Uterus (tissue), 4 donors: ENCODE data around the gene L3MBTL1. TPM values are rescaled to one million over a fixed set of nuclear protein-coding genes. Genes with fewer than 3 reads are reported as not detected.

ENCODE experiments used
- DNase-seq, 2 donors: peaks; one replicate each; pipeline ENCODE4 v3.0.0-alpha.2; 2019 to 2020
- H3K27ac ChIP-seq, 2 donors: fragments of 200-600 bp; sonication (generic); 1 replicate in 1 of 2; 2 replicates in 1 of 2; pipeline ENCODE4 v1.5.1; 2016 to 2018
- H3K27me3 ChIP-seq, 2 donors: fragments of 200-600 bp; sonication (generic); one replicate each; pipeline ENCODE4 v1.5.1; 2018 to 2019; ENCODE audit warnings: control low read depth in 1 of 2
- H3K36me3 ChIP-seq, 2 donors: fragments of 200-600 bp; sonication (generic); one replicate each; pipeline ENCODE4 v1.5.1; 2019; ENCODE audit warnings: control low read depth in 1 of 2
- H3K4me1 ChIP-seq, 2 donors: fragments of 200-600 bp; sonication (generic); one replicate each; pipeline ENCODE4 v1.5.1; 2018 to 2019; ENCODE audit warnings: control low read depth in 1 of 2
- H3K4me3 ChIP-seq, 2 donors: fragments of 200-600 bp; sonication (generic); 1 replicate in 1 of 2; 2 replicates in 1 of 2; pipeline ENCODE4 v1.5.1; 2018 to 2019; ENCODE audit warnings: mild to moderate bottlenecking in 1 of 2
- H3K9me3 ChIP-seq, 2 donors: fragments of 200-600 bp; sonication (generic); one replicate each; pipeline ENCODE4 v1.5.1; 2019; ENCODE audit warnings: control low read depth in 1 of 2
- POLR2A ChIP-seq, 2 donors: fragments of 450-650 bp; IDR thresholded peaks; one replicate each; pipeline ENCODE4 v1.6.1; 2016; ENCODE audit warnings: antibody characterized with exemption in 2 of 2, mild to moderate bottlenecking in 1 of 2, moderate library complexity in 1 of 2
- intact Hi-C: fragments of 100-400 bp; cut with DNase I; formaldehyde crosslinking; loops from one replicate; pipeline ENCODE4 v1.15.1; 2023; ENCODE audit warnings: low total_unique reads
- total RNA-seq, 4 donors: library from RNA; depleted of rRNA in 3 of 4; stranded (reverse); fragments of >200 nt in 3 of 4; gene quantifications; one replicate each; pipeline versions ENCODE4 v1.1.0 to v1.2.4, GENCODE V29; 2014 to 2023
- TF ChIP-seq, protein P1 (sequence below), 4 experiments: fragments of 200-600 bp in 2 of 4; fragments of 450-650 bp in 2 of 4; sonication (generic) in 2 of 4; IDR thresholded peaks; one replicate each; pipeline ENCODE4 v1.5.1; 2016 to 2019; ENCODE audit warnings: antibody characterized with exemption in 4 of 4, mild to moderate bottlenecking in 2 of 4, moderate library complexity in 1 of 4
- donor health status: DM: yes; HTN: yes; CAD: no.

The L3MBTL1 gene
- total RNA-seq, 4 donors from 2014 or later: 19.0 to 30.0 (median 27.6) TPM

DNA sequence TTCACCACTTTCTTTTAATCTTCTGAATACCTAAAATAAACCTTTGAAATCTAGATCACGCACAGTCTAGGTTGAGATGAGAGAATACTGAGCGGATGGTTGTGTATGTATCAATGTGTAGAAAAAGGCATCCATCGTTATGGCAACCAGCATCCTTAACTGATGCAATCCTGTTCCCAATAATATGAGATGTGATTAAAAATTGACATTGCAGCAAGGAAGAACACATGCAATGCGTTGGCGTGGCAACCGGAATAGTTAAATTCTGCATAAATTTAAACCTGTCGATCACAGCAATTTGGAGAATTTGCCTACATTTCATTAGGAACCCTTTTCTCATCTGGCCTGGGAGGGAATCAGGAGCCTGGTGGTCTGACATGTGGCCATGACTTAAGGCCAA, 1.3 kb upstream of the L3MBTL1 start:
- peaks cover 0 to 6% of the 10 kb centered on the region in 2 donors for H3K4me1 ChIP-seq

DNA sequence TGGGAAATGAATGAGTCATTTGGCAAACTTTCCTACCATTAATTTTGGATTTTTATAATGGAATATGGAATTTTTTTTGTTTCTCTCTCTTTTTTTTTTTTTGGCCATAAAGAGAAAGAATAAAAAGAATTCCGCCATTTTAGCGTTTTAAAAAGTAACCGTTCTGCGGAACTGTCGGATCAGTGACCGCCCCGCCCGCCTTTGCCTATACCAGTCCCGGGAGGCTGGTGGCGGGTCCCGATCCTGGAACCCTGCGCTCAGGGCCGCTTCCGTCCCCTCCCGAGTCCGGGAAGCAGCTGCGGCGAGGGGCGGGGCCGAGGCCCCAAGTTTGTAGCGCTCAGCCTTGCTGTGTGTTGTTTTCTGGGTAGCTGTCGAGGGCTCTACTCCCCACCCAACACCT, 609 bp downstream of the L3MBTL1 start:
- intact Hi-C loops: no loop called here
- no peak overlapping the region for H3K27ac ChIP-seq
- H3K27me3 ChIP-seq: no peaks in the 10 kb centered on the region
- H3K4me1 ChIP-seq: peaks cover 0 to 6% of the 10 kb centered on the region in 2 donors
- H3K9me3 ChIP-seq: no peaks in the 10 kb centered on the region
- H3K4me3 ChIP-seq: peak overlapping the region; percentile 31 to 51
- TF ChIP-seq POLR2A (IDR thresholded peaks at IDR 0.05): no peak
- TF ChIP-seq, protein P1, sequence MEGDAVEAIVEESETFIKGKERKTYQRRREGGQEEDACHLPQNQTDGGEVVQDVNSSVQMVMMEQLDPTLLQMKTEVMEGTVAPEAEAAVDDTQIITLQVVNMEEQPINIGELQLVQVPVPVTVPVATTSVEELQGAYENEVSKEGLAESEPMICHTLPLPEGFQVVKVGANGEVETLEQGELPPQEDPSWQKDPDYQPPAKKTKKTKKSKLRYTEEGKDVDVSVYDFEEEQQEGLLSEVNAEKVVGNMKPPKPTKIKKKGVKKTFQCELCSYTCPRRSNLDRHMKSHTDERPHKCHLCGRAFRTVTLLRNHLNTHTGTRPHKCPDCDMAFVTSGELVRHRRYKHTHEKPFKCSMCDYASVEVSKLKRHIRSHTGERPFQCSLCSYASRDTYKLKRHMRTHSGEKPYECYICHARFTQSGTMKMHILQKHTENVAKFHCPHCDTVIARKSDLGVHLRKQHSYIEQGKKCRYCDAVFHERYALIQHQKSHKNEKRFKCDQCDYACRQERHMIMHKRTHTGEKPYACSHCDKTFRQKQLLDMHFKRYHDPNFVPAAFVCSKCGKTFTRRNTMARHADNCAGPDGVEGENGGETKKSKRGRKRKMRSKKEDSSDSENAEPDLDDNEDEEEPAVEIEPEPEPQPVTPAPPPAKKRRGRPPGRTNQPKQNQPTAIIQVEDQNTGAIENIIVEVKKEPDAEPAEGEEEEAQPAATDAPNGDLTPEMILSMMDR (IDR thresholded peaks at IDR 0.05): no peak
- DNase-seq: no peak
- H3K36me3 ChIP-seq: no peaks in the 10 kb centered on the region

More for the DNA sequence above, 1.3 kb upstream of the L3MBTL1 start:
- Histone ChIP-seq H3K9me3 (no peaks in the 10 kb centered on the region), H3K27ac (no peak overlapping the region), H3K4me3 (no peak overlapping the region), H3K36me3 (no peaks in the 10 kb centered on the region), H3K27me3 (no peaks in the 10 kb centered on the region)
- intact Hi-C loops: no loop called here
- DNase-seq: no peak
- no peak for TF ChIP-seq POLR2A (IDR thresholded peaks at IDR 0.05)
- TF ChIP-seq, protein P1 (IDR thresholded peaks at IDR 0.05): no peak

DNA sequence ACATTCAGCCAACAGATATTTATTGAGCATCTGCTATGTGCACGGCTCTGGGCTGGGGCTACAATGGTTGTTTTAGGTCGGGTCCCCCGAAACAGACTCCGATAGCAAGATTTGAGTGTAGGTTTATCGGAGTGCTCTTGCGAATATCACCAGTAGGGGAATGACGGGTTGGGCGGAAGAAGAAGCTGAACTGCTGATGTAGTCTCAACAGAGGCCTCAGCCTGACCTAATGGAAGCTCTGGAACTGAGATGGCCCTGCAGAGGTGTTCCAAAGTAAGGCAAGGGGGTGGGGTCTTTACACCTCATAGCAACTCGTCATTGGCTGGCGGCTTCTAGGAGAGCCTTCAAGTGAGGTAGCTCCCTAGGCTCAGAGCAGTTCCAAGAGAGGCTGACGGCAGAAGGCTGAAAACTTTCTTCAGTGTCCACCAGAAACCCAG, 1.1 kb downstream of the L3MBTL1 start:
- Histone ChIP-seq H3K27ac (no peak overlapping the region), H3K4me3 (peak overlapping the region in 1 of 2 donors; percentile 51), H3K9me3 (no peaks in the 10 kb centered on the region), H3K4me1 (peaks cover 0 to 6% of the 10 kb centered on the region in 2 donors), H3K27me3 (no peaks in the 10 kb centered on the region), H3K36me3 (no peaks in the 10 kb centered on the region)
- TF ChIP-seq POLR2A (IDR thresholded peaks at IDR 0.05): no peak
- TF ChIP-seq, protein P1 (IDR thresholded peaks at IDR 0.05): no peak
- no peak for DNase-seq
- intact Hi-C loops: no loop called here

DNA sequence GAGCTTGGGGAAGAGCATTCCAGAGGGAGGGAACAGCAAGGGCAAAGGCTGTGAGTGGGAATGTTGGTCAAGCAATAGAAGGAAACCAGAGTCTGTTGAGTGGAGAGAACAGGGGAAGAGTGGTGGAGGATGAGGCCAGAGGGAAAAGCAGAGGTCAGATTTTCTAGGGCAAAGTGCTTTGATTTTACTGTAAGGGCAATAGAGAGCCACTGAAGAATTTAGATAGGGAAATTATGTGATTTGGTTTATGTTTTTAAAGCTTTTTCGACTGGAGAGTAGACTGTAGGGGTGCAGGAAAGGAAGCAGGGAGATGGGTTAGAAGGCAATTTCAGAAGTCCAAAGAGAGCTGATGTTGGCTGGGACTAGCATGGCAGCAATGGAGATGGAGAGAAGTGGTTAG, 4.4 kb downstream of the L3MBTL1 start:
- no peak overlapping the region for H3K27ac ChIP-seq
- H3K4me1 ChIP-seq: peaks cover 0 to 6% of the 10 kb centered on the region in 2 donors
- H3K36me3 ChIP-seq: no peaks in the 10 kb centered on the region
- no peak for DNase-seq
- intact Hi-C loops: no loop called here
- H3K4me3 ChIP-seq: no peak overlapping the region
- no peaks in the 10 kb centered on the region for H3K27me3 ChIP-seq
- H3K9me3 ChIP-seq: no peaks in the 10 kb centered on the region
- TF ChIP-seq, protein P1 (IDR thresholded peaks at IDR 0.05): no peak
- no peak for TF ChIP-seq POLR2A (IDR thresholded peaks at IDR 0.05)

DNA sequence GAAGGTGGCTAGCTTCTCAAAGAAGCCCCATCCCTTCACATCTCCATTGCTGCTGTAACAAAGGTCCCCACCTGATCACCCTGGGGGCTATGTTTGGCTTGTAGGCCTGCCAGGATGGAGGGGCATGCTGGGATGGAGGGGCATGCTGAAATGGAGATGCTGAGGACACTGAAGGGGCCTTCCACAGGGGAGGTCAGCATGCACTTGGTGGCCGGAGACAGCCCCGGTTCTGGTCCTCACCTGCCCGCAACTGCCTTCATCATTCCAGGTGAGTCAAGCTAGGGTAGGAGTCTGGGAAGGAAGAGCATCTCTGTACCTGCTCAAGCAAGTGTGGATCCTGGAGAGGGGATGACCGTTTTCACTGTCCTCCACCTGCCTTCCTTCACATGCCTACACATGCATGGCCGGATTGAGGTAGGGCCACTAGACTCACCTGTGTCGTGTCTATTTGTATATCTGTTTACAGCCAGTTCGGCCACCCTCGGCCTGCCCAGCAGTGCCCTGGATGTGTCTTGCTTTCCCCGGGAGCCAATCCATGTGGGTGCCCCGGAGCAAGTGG, 6.0 kb downstream of the L3MBTL1 start:
- Histone ChIP-seq H3K36me3 (no peaks in the 10 kb centered on the region), H3K4me1 (no peaks in the 10 kb centered on the region), H3K27me3 (no peaks in the 10 kb centered on the region), H3K4me3 (peak overlapping the region; percentile 43 to 46), H3K9me3 (no peaks in the 10 kb centered on the region), H3K27ac (peak overlapping the region; percentile 41 to 82)
- TF ChIP-seq POLR2A (IDR thresholded peaks at IDR 0.05): peak in 1 of 2 donors; percentile 35
- TF ChIP-seq, protein P1 (IDR thresholded peaks at IDR 0.05): no peak
- intact Hi-C loops: no loop called here
- DNase-seq: no peak
